Measurements from ENCODE around the gene PTPN4. TPM values are rescaled to one million over a fixed set of nuclear protein-coding genes. Genes with fewer than 3 reads are reported as not detected.

The PTPN4 gene
- total and polyA plus RNA-seq, 2 experiments from 2014 or later = 41.6 to 90.4 TPM

GRCh38 chr2:119838179-119838578, 78.5 kb downstream of the PTPN4 start:
- H3K4me3 Mint-ChIP-seq = no peak overlapping the region
- Histone ChIP-seq H3K79me2 (replicated peaks; ENCODE audit: insufficient read depth) (peaks cover 75% of the 10 kb centered on the region), H3K27ac (ENCODE audit: low read depth) (peak overlapping the region; percentile 6; the same call in 1 of the 2 replicates), H4K20me1 (replicated peaks; ENCODE audit: insufficient read depth) (peaks cover 12% of the 10 kb centered on the region; the same call in 1 of the 2 replicates), H3K36me3 (ENCODE audit: insufficient read depth) (no peaks in the 10 kb centered on the region), H3K9me2 (ENCODE audit: insufficient read depth) (no peaks in the 10 kb centered on the region), H3K4me1 (ENCODE audit: insufficient read depth) (peaks cover 8% of the 10 kb centered on the region; the same call in 1 of the 2 replicates), H3K4me3 (no peak overlapping the region), H3K27me3 (ENCODE audit: insufficient read depth) (no peaks in the 10 kb centered on the region), H3F3A (replicated peaks; ENCODE audit: low read depth) (no peaks in the 10 kb centered on the region), H3K4me2 (no peak overlapping the region), H2AFZ (no peak overlapping the region)
- ATAC-seq (no peak), DNase-seq (ENCODE audit: low spot score) (no peak)
- H3K9me3 Mint-ChIP-seq = peaks cover 16% of the 10 kb centered on the region
- peaks cover 17% of the 10 kb centered on the region for H3K4me1 Mint-ChIP-seq
- TF ChIP-seq ZNF331 (CRISPR knock-in tag; IDR thresholded peaks at IDR 0.05; ENCODE audit: low read depth) = no peak
- no peak for TF ChIP-seq CREB1 (CRISPR knock-in tag; IDR thresholded peaks at IDR 0.05; ENCODE audit: low read depth)
- TF ChIP-seq JUNB (IDR thresholded peaks at IDR 0.05; ENCODE audit: unreplicated experiment) = no peak
- TF ChIP-seq ZNF114 (CRISPR knock-in tag; IDR thresholded peaks at IDR 0.05) = no peak
- no peak for TF ChIP-seq REST (IDR thresholded peaks at IDR 0.05; ENCODE audit: unreplicated experiment)
- TF ChIP-seq EZH2phosphoT487 (IDR thresholded peaks at IDR 0.05; ENCODE audit: unreplicated experiment) = no peak
- no peak for TF ChIP-seq CTCF (conservative IDR thresholded peaks at IDR 0.05; ENCODE audit: low read depth in 2 of 2)
- no peak for TF ChIP-seq POLR2AphosphoS5 (IDR thresholded peaks at IDR 0.05; ENCODE audit: low read depth)
- no peak for TF ChIP-seq ETS1 (IDR thresholded peaks at IDR 0.05)
- TF ChIP-seq STAT1 (IDR thresholded peaks at IDR 0.05; ENCODE audit: unreplicated experiment) = no peak
- TF ChIP-seq NANOG (IDR thresholded peaks at IDR 0.05; ENCODE audit: borderline replicate concordance) = no peak
- TF ChIP-seq ZNF462 (CRISPR knock-in tag; IDR thresholded peaks at IDR 0.05) = no peak
- no peak for TF ChIP-seq EZH2 (IDR thresholded peaks at IDR 0.05; ENCODE audit: low read depth, unreplicated experiment)
- H3K27me3 Mint-ChIP-seq (ENCODE audit: insufficient read depth, low read depth, poor library complexity) = peaks cover 16% of the 10 kb centered on the region
- peaks cover 38% of the 10 kb centered on the region for H3K36me3 Mint-ChIP-seq (ENCODE audit: low read depth)
- H3K27ac Mint-ChIP-seq = peak overlapping the region; percentile 34

All from GM23338 (cell line).